Glutamatergic neuron (in vitro differentiated cells): ENCODE measurements around the gene CDC25B. TPM values are rescaled to one million over a fixed set of nuclear protein-coding genes. Genes with fewer than 3 reads are reported as not detected.

Experiments
- DNase-seq: peaks from one replicate; pipeline ENCODE4 v3.0.0; 2022
- H3K27ac Mint-ChIP-seq: one replicate; pipeline ENCODE4 v1.8.0; 2020; ENCODE audit warnings: mild to moderate bottlenecking, mixed read lengths, inconsistent platforms; ENCODE audit not compliant: unreplicated experiment
- H3K27me3 Mint-ChIP-seq: one replicate; pipeline ENCODE4 v1.8.0; 2020; ENCODE audit warnings: mild to moderate bottlenecking, moderate library complexity, mixed read lengths, inconsistent platforms; ENCODE audit not compliant: unreplicated experiment
- H3K36me3 Mint-ChIP-seq: one replicate; pipeline ENCODE4 v1.8.0; 2020; ENCODE audit warnings: mild to moderate bottlenecking, mixed read lengths, inconsistent platforms; ENCODE audit not compliant: unreplicated experiment
- H3K4me1 Mint-ChIP-seq: one replicate; pipeline ENCODE4 v1.8.0; 2020; ENCODE audit warnings: mild to moderate bottlenecking, low read depth, mixed read lengths, inconsistent platforms; ENCODE audit not compliant: unreplicated experiment
- H3K4me3 Mint-ChIP-seq: one replicate; pipeline ENCODE4 v1.8.0; 2020; ENCODE audit warnings: mild to moderate bottlenecking, mixed read lengths, inconsistent platforms; ENCODE audit not compliant: unreplicated experiment
- H3K9me3 Mint-ChIP-seq: one replicate; pipeline ENCODE4 v1.8.0; 2020; ENCODE audit warnings: mild to moderate bottlenecking, moderate library complexity, mixed read lengths, inconsistent platforms; ENCODE audit not compliant: unreplicated experiment
- total RNA-seq: library from RNA; stranded (reverse); fragmentation: NEBNext Ultra II Directional; extraction: Animal tissue kit (Norgen Biotek cat#: 25700); gene quantifications from one replicate; pipeline ENCODE4 v1.2.1, GENCODE V29; 2021; ENCODE audit not compliant: unreplicated experiment
- TF ChIP-seq, protein P1 (sequence below): fragments of 200-600 bp; sonication (generic); IDR thresholded peaks from one replicate; pipeline ENCODE4 v1.5.0; 2021; ENCODE audit not compliant: partially characterized antibody, unreplicated experiment

Gene CDC25B
- total RNA-seq, 1 donor from 2014 or later = 27.6 TPM

DNA sequence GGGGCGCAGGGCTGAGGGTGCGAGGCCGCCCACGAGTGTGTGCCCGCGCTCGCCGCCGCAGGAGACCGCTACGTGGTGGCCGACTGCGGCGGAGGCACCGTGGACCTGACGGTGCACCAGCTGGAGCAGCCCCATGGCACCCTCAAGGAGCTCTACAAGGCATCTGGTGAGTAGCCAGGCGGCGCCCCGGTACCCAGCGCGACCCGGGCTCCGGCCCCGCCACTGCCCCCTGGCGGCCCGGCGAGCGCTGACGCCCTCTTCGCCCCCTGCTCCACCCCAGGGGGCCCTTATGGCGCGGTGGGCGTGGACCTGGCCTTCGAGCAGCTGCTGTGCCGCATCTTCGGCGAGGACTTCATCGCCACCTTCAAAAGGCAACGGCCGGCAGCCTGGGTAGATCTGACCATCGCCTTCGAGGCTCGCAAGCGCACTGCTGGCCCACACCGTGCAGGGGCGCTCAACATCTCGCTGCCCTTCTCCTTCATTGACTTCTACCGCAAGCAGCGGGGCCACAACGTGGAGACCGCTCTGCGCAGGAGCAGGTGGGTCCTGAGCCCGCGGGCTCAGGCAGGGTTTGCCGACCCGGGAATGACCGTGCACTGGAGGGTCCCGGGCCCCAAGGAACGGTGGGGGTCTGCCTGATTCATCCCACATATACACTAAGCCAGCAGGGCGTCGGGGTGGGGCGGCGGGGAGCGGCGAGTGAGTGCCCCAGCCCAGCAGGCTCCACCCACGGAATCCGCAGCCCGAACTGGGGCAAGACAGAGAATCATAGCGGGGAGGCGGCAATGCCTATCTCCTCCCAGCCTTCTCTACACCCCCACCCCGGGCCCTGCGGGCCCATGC lies 46.2 kb upstream of the CDC25B start:
- Mint-ChIP-seq H3K27me3 (peaks cover 14% of the 10 kb centered on the region), H3K9me3 (peaks cover 7% of the 10 kb centered on the region), H3K36me3 (no peaks in the 10 kb centered on the region), H3K27ac (no peak overlapping the region), H3K4me3 (peak overlapping the region; percentile 71), H3K4me1 (no peaks in the 10 kb centered on the region)
- peak; percentile 86 for DNase-seq
- TF ChIP-seq, protein P1, sequence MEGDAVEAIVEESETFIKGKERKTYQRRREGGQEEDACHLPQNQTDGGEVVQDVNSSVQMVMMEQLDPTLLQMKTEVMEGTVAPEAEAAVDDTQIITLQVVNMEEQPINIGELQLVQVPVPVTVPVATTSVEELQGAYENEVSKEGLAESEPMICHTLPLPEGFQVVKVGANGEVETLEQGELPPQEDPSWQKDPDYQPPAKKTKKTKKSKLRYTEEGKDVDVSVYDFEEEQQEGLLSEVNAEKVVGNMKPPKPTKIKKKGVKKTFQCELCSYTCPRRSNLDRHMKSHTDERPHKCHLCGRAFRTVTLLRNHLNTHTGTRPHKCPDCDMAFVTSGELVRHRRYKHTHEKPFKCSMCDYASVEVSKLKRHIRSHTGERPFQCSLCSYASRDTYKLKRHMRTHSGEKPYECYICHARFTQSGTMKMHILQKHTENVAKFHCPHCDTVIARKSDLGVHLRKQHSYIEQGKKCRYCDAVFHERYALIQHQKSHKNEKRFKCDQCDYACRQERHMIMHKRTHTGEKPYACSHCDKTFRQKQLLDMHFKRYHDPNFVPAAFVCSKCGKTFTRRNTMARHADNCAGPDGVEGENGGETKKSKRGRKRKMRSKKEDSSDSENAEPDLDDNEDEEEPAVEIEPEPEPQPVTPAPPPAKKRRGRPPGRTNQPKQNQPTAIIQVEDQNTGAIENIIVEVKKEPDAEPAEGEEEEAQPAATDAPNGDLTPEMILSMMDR = peak; percentile 99

DNA sequence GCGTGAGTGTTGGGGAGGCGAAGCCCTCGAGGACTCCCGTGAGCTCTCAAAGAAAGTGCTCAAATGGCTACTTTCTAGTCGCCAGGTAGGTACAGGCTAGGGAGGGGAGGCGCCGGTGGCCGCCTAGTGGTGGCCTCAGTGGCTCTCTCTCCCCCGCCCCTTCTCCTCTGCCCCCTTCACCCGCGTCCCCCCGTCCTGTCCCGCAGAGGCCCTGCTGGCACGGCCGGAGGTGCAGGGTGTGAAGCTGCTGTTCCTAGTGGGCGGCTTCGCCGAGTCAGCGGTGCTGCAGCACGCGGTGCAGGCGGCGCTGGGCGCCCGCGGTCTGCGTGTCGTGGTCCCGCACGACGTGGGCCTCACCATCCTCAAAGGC lies 44.8 kb upstream of the CDC25B start:
- no peaks in the 10 kb centered on the region for H3K36me3 Mint-ChIP-seq
- TF ChIP-seq, protein P1 = peak; percentile 42
- H3K9me3 Mint-ChIP-seq = peaks cover 7% of the 10 kb centered on the region
- H3K27ac Mint-ChIP-seq = no peak overlapping the region
- no peaks in the 10 kb centered on the region for H3K4me1 Mint-ChIP-seq
- peaks cover 12% of the 10 kb centered on the region for H3K27me3 Mint-ChIP-seq
- no peak for DNase-seq
- H3K4me3 Mint-ChIP-seq = peak overlapping the region; percentile 64

DNA sequence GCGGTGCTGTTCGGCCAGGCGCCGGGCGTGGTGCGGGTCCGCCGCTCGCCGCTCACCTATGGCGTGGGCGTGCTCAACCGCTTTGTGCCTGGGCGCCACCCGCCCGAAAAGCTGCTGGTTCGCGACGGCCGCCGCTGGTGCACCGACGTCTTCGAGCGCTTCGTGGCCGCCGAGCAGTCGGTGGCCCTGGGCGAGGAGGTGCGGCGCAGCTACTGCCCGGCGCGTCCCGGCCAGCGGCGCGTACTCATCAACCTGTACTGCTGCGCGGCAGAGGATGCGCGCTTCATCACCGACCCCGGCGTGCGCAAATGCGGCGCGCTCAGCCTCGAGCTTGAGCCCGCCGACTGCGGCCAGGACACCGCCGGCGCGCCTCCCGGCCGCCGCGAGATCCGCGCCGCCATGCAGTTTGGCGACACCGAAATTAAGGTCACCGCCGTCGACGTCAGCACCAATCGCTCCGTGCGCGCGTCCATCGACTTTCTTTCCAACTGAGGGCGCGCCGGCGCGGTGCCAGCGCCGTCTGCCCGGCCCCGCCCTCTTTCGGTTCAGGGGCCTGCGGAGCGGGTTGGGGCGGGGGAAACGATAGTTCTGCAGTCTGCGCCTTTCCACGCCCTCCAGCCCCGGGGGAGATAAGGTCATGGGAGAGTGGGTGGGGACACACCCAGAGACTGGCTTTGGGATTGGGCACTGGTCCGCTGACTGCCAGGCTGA lies 44.3 kb upstream of the CDC25B start:
- peak; percentile 54 for DNase-seq
- H3K9me3 Mint-ChIP-seq = peaks cover 7% of the 10 kb centered on the region
- H3K27me3 Mint-ChIP-seq = peaks cover 11% of the 10 kb centered on the region
- H3K36me3 Mint-ChIP-seq = no peaks in the 10 kb centered on the region
- H3K4me1 Mint-ChIP-seq = no peaks in the 10 kb centered on the region
- peak overlapping the region; percentile 64 for H3K4me3 Mint-ChIP-seq
- TF ChIP-seq, protein P1 = no peak
- H3K27ac Mint-ChIP-seq = no peak overlapping the region

DNA sequence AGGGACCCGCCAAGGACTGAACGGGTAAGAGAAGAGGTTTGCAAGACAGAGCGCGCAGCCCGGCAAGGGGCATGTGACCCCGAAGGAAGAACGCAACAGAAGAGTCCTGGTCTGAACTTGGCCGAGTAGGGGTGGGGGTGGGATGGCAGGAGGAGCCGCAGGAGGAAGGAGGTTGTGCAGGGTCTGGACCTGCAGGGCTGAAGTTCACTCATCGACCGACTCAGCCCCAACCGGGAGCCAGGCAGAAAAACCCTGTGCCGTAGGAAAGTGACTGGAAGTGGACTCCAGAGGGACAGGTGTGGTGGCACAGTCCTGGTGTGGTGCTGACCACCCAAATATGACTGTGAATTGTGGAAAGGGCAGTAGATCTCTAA lies 43.7 kb upstream of the CDC25B start:
- Mint-ChIP-seq H3K4me1 (no peaks in the 10 kb centered on the region), H3K36me3 (no peaks in the 10 kb centered on the region), H3K4me3 (peak overlapping the region; percentile 64), H3K9me3 (peaks cover 5% of the 10 kb centered on the region), H3K27me3 (peaks cover 11% of the 10 kb centered on the region), H3K27ac (peak overlapping the region; percentile 29)
- DNase-seq = no peak
- TF ChIP-seq, protein P1 = no peak

DNA sequence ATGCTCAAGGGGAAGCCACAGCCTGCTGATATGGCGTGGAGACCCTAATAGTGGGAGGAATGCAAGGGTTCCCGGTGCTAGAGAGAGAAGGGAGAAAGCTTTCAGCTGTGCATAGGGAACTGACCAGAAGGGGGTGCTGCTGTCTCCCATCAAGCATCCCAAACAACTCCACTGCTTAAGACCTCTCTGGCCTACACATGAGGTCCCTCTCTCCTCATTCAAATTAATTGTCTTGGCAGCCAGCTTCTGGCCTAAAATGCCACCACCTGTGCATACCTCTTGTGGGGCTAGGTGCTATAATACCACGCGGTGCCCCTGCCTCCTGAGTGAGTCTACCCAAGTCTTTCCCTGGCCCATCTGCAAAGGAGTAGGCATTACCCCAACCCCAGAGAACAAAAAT lies 43.0 kb upstream of the CDC25B start:
- no peak overlapping the region for H3K27ac Mint-ChIP-seq
- H3K4me3 Mint-ChIP-seq = no peak overlapping the region
- H3K27me3 Mint-ChIP-seq = peaks cover 10% of the 10 kb centered on the region
- TF ChIP-seq, protein P1 = peak; percentile 62
- no peaks in the 10 kb centered on the region for H3K4me1 Mint-ChIP-seq
- peaks cover 2% of the 10 kb centered on the region for H3K36me3 Mint-ChIP-seq
- peak; percentile 76 for DNase-seq
- H3K9me3 Mint-ChIP-seq = peaks cover 5% of the 10 kb centered on the region
